Glutamatergic neuron (in vitro differentiated cells): ENCODE measurements around the gene SPN. TPM values are rescaled to one million over a fixed set of nuclear protein-coding genes. Genes with fewer than 3 reads are reported as not detected.

Experiments
- DNase-seq: peaks from one replicate; pipeline ENCODE4 v3.0.0; 2022
- H3K27ac Mint-ChIP-seq: one replicate; pipeline ENCODE4 v1.8.0; 2020; ENCODE audit warnings: mild to moderate bottlenecking, mixed read lengths, inconsistent platforms; ENCODE audit not compliant: unreplicated experiment
- H3K27me3 Mint-ChIP-seq: one replicate; pipeline ENCODE4 v1.8.0; 2020; ENCODE audit warnings: mild to moderate bottlenecking, moderate library complexity, mixed read lengths, inconsistent platforms; ENCODE audit not compliant: unreplicated experiment
- H3K36me3 Mint-ChIP-seq: one replicate; pipeline ENCODE4 v1.8.0; 2020; ENCODE audit warnings: mild to moderate bottlenecking, mixed read lengths, inconsistent platforms; ENCODE audit not compliant: unreplicated experiment
- H3K4me1 Mint-ChIP-seq: one replicate; pipeline ENCODE4 v1.8.0; 2020; ENCODE audit warnings: mild to moderate bottlenecking, low read depth, mixed read lengths, inconsistent platforms; ENCODE audit not compliant: unreplicated experiment
- H3K4me3 Mint-ChIP-seq: one replicate; pipeline ENCODE4 v1.8.0; 2020; ENCODE audit warnings: mild to moderate bottlenecking, mixed read lengths, inconsistent platforms; ENCODE audit not compliant: unreplicated experiment
- H3K9me3 Mint-ChIP-seq: one replicate; pipeline ENCODE4 v1.8.0; 2020; ENCODE audit warnings: mild to moderate bottlenecking, moderate library complexity, mixed read lengths, inconsistent platforms; ENCODE audit not compliant: unreplicated experiment
- CTCF ChIP-seq: fragments of 200-600 bp; sonication (generic); IDR thresholded peaks from one replicate; pipeline ENCODE4 v1.5.0; 2021; ENCODE audit not compliant: partially characterized antibody, unreplicated experiment
- total RNA-seq: library from RNA; stranded (reverse); fragmentation: NEBNext Ultra II Directional; extraction: Animal tissue kit (Norgen Biotek cat#: 25700); gene quantifications from one replicate; pipeline ENCODE4 v1.2.1, GENCODE V29; 2021; ENCODE audit not compliant: unreplicated experiment

Gene SPN
- total RNA-seq, 1 donor from 2014 or later = 0.27 TPM

- H3K36me3 Mint-ChIP-seq = no peaks in the 10 kb centered on the region
- peaks cover 2% of the 10 kb centered on the region for H3K9me3 Mint-ChIP-seq
- no peak overlapping the region for H3K4me3 Mint-ChIP-seq
- peaks cover 8% of the 10 kb centered on the region for H3K4me1 Mint-ChIP-seq
- no peak for TF ChIP-seq CTCF
- DNase-seq = no peak
- H3K27me3 Mint-ChIP-seq = no peaks in the 10 kb centered on the region
- no peak overlapping the region for H3K27ac Mint-ChIP-seq
Observed at GRCh38 chr16:29719063-29719462, 56.0 kb downstream of the SPN start.

Other genes starting within 250 kb of the SPN start
- gene BOLA2, start 208.9 kb upstream of the SPN start, total RNA-seq = 4.1 TPM
- gene SLX1B, start 208.7 kb upstream of the SPN start, total RNA-seq = 33.6 TPM
- 1.0 TPM for gene SULT1A4, start 203.3 kb upstream of the SPN start, total RNA-seq
- gene NPIPB12, start 156.8 kb upstream of the SPN start, total RNA-seq = 75.0 TPM
- gene QPRT, start 15.9 kb downstream of the SPN start, total RNA-seq = 34.7 TPM
- not detected for gene C16orf54, start 82.7 kb downstream of the SPN start, total RNA-seq
- gene ZG16, start 115.0 kb downstream of the SPN start, total RNA-seq = not detected
- gene KIF22, start 127.5 kb downstream of the SPN start, total RNA-seq = 31.9 TPM
- gene MAZ, start 143.3 kb downstream of the SPN start, total RNA-seq = 369 TPM
- gene PRRT2, start 148.9 kb downstream of the SPN start, total RNA-seq = 91.0 TPM
- gene PAGR1, start 152.9 kb downstream of the SPN start, total RNA-seq = 110 TPM
- 82.7 TPM for gene MVP, start 157.2 kb downstream of the SPN start, total RNA-seq
- 71.0 TPM for gene CDIPT, start 200.0 kb downstream of the SPN start, total RNA-seq
- gene SEZ6L2, start 236.3 kb downstream of the SPN start, total RNA-seq = 176 TPM
- gene ASPHD1, start 237.2 kb downstream of the SPN start, total RNA-seq = 56.4 TPM